Activated gamma-delta T cell (primary cell): ENCODE results near the gene NPFFR2.
"Not testable (repeated sequence)": the region's sequence is repeated elsewhere in the genome, so short reads cannot be mapped to it uniquely, and the experiment has no call there.

ENCODE experiments used
- DNase-seq: peaks from one replicate; lab custom pipeline; 2025; lab: John Stamatoyannopoulos, UW
- total RNA-seq, 2 donors: gene quantifications; one replicate each; lab custom pipeline; 2026; lab: John Stamatoyannopoulos, UW

The NPFFR2 gene
- 0 reads per million in 2 donors for total RNA-seq

GRCh38 chr4:72031868-72032608 lies at the start of gene NPFFR2:
NPFFR2 (plus strand) TSS chr4:72032000; CDS start chr4:72128592, 96,592 bp downstream.
- DNase-seq, result no peak

GRCh38 chr4:71992571-71993312 lies 39.1 kb upstream of the NPFFR2 start:
- DNase-seq, result no peak

- no peak for DNase-seq
These were observed 37.2 kb upstream of the NPFFR2 start for GRCh38 chr4:71994559-71994958.

GRCh38 chr4:71995297-71995696 lies 36.5 kb upstream of the NPFFR2 start:
- DNase-seq, result no peak

- no peak for DNase-seq
These were observed 25.2 kb upstream of the NPFFR2 start for GRCh38 chr4:72006586-72006985.

- no peak for DNase-seq
These were observed 19.9 kb upstream of the NPFFR2 start for GRCh38 chr4:72011906-72012305.

- no peak for DNase-seq
These were observed 15.8 kb upstream of the NPFFR2 start for GRCh38 chr4:72016011-72016410.

GRCh38 chr4:72019688-72020087 lies 12.1 kb upstream of the NPFFR2 start:
- no peak for DNase-seq

- DNase-seq, result no peak
These were observed 9.2 kb upstream of the NPFFR2 start for GRCh38 chr4:72022553-72022952.

GRCh38 chr4:72055566-72055965 lies 23.8 kb downstream of the NPFFR2 start:
- DNase-seq, result no peak

GRCh38 chr4:72063726-72064125 lies 31.9 kb downstream of the NPFFR2 start:
- DNase-seq, result no peak

GRCh38 chr4:72067051-72067450 lies 35.3 kb downstream of the NPFFR2 start:
- no peak for DNase-seq

GRCh38 chr4:72073816-72074215 lies 42.0 kb downstream of the NPFFR2 start:
- DNase-seq, result no peak

GRCh38 chr4:72076562-72076961 lies 44.8 kb downstream of the NPFFR2 start:
- no peak for DNase-seq

GRCh38 chr4:72077346-72077745 lies 45.5 kb downstream of the NPFFR2 start:
- no peak for DNase-seq

GRCh38 chr4:72084587-72085011 lies 52.8 kb downstream of the NPFFR2 start:
- no peak for DNase-seq

GRCh38 chr4:72090606-72091005 lies 58.8 kb downstream of the NPFFR2 start:
- DNase-seq, result not testable (repeated sequence)

- DNase-seq, result no peak
These were observed 62.4 kb downstream of the NPFFR2 start for GRCh38 chr4:72094059-72094797.

- DNase-seq, result no peak
These were observed 75.7 kb downstream of the NPFFR2 start for GRCh38 chr4:72107456-72107855.

GRCh38 chr4:72109364-72109763 lies 77.6 kb downstream of the NPFFR2 start:
- no peak for DNase-seq

GRCh38 chr4:72109959-72110497 lies 78.2 kb downstream of the NPFFR2 start:
- DNase-seq, result no peak

- no peak for DNase-seq
These were observed 79.1 kb downstream of the NPFFR2 start for GRCh38 chr4:72110886-72111285.
